Measurements from ENCODE around the gene CRISP3.

- TF ChIP-seq ZNF121 (tag by site-specific recombination; IDR thresholded peaks at IDR 0.05) (no peak), CTCF (tag by site-specific recombination; IDR thresholded peaks at IDR 0.05) (no peak), ZNF350 (tag by site-specific recombination; IDR thresholded peaks at IDR 0.05) (no peak), SP3 (tag by site-specific recombination; IDR thresholded peaks at IDR 0.05) (no peak), KLF8 (tag by site-specific recombination; IDR thresholded peaks at IDR 0.05) (no peak), ZNF785 (tag by site-specific recombination; IDR thresholded peaks at IDR 0.05) (no peak), TSHZ1 (tag by site-specific recombination; IDR thresholded peaks at IDR 0.05; ENCODE audit: borderline replicate concordance) (no peak), ZNF561 (tag by site-specific recombination; IDR thresholded peaks at IDR 0.05; ENCODE audit: borderline replicate concordance) (no peak), ZNF433 (tag by site-specific recombination; IDR thresholded peaks at IDR 0.05; ENCODE audit: low read depth) (no peak), PRDM2 (tag by site-specific recombination; IDR thresholded peaks at IDR 0.05; ENCODE audit: borderline replicate concordance) (no peak), ZNF792 (tag by site-specific recombination; IDR thresholded peaks at IDR 0.05) (no peak), ZNF510 (tag by site-specific recombination; IDR thresholded peaks at IDR 0.05; ENCODE audit: insufficient replicate concordance) (no peak)
These were observed 38.5 kb upstream of the CRISP3 start for GRCh38 chr6:49782725-49783124.

Data from HEK293 (cell line).